Measurements from ENCODE around the gene DLL4.

DNA sequence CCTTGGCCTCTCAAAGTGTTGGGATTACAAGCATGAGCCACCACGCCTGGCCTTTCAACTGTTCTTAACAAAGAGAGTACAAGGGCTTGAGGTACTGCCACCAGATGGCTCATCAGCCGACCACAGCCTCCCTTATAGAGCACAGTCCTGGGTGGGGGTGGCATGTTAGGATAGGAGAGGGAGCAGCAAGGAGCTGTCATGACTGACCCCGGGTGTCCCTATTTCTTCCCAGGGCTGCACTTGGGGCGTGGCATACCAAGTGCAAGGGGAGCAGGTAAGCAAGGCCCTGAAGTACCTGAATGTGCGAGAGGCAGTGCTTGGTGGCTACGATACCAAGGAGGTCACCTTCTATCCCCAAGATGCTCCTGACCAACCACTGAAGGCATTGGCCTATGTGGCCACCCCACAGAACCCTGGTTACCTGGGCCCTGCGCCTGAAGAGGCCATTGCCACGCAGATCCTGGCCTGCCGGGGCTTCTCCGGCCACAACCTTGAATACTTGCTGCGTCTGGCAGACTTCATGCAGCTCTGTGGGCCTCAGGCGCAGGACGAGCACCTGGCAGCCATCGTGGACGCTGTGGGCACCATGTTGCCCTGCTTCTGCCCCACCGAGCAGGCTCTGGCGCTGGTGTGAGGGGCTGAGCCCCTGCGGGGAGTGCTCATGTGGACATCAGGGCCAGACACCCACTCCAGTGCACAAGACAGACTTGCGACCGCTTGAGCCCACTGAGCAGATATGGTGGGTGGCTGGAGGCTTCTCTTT lies 26.2 kb downstream of the DLL4 start:
- TF ChIP-seq, protein P1, sequence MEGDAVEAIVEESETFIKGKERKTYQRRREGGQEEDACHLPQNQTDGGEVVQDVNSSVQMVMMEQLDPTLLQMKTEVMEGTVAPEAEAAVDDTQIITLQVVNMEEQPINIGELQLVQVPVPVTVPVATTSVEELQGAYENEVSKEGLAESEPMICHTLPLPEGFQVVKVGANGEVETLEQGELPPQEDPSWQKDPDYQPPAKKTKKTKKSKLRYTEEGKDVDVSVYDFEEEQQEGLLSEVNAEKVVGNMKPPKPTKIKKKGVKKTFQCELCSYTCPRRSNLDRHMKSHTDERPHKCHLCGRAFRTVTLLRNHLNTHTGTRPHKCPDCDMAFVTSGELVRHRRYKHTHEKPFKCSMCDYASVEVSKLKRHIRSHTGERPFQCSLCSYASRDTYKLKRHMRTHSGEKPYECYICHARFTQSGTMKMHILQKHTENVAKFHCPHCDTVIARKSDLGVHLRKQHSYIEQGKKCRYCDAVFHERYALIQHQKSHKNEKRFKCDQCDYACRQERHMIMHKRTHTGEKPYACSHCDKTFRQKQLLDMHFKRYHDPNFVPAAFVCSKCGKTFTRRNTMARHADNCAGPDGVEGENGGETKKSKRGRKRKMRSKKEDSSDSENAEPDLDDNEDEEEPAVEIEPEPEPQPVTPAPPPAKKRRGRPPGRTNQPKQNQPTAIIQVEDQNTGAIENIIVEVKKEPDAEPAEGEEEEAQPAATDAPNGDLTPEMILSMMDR (conservative IDR thresholded peaks at IDR 0.05), result no peak
- no peak for TF ChIP-seq ZFX (IDR thresholded peaks at IDR 0.05)

All from C4-2B (cell line).